H9 (cell line): Measurements from ENCODE around the gene ADNP2. TPM values are rescaled to one million over a fixed set of nuclear protein-coding genes. Genes with fewer than 3 reads are reported as not detected.

Source experiments
- DNase-seq: peaks from one replicate; pipeline ENCODE4 v3.0.0-alpha.2; 2017
- H2AFZ ChIP-seq: one replicate; pipeline ENCODE4 v1.6.1; 2013; ENCODE audit warnings: mild to moderate bottlenecking, low read length, control low read depth, moderate library complexity
- H2AK5ac ChIP-seq: 2 replicates; pipeline ENCODE4 v1.6.1; 2013; ENCODE audit warnings: low read length, control low read depth, mixed read lengths; ENCODE audit not compliant: insufficient read length
- H2BK120ac ChIP-seq: one replicate; pipeline ENCODE4 v1.6.1; 2013; ENCODE audit warnings: low read depth, mild to moderate bottlenecking, low read length, control low read depth, inconsistent platforms; ENCODE audit not compliant: poor library complexity, severe bottlenecking
- H2BK12ac ChIP-seq: 2 replicates; pipeline ENCODE4 v1.6.1; 2013; ENCODE audit warnings: low read length, control low read depth, mixed read lengths, low read depth; ENCODE audit not compliant: insufficient read length
- H2BK15ac ChIP-seq: 2 replicates; pipeline ENCODE4 v1.6.1; 2013; ENCODE audit warnings: low read depth, low read length, control low read depth
- H2BK20ac ChIP-seq: one replicate; pipeline ENCODE4 v1.6.1; 2013; ENCODE audit warnings: low read depth, mild to moderate bottlenecking, low read length, control low read depth, inconsistent platforms; ENCODE audit not compliant: poor library complexity, severe bottlenecking
- H2BK5ac ChIP-seq: 2 replicates; pipeline ENCODE4 v1.6.1; 2013; ENCODE audit warnings: low read length, control low read depth, mixed read lengths; ENCODE audit not compliant: insufficient read length
- H3K14ac ChIP-seq: 2 replicates; pipeline ENCODE4 v1.6.1; 2013; ENCODE audit warnings: low read length, control low read depth; ENCODE audit not compliant: insufficient read depth
- H3K18ac ChIP-seq: 2 replicates; pipeline ENCODE4 v1.6.1; 2013; ENCODE audit warnings: low read depth, mild to moderate bottlenecking, mixed read lengths, low read length, control low read depth; ENCODE audit not compliant: insufficient read length
- H3K23ac ChIP-seq: 2 replicates; pipeline ENCODE4 v1.6.1; 2013; ENCODE audit warnings: low read length, control low read depth, mixed read lengths, low read depth; ENCODE audit not compliant: insufficient read length
- H3K23me2 ChIP-seq: 2 replicates; pipeline ENCODE4 v1.6.1; 2013; ENCODE audit warnings: low read depth, mild to moderate bottlenecking, mixed read lengths, low read length, control low read depth; ENCODE audit not compliant: insufficient read length, poor library complexity, severe bottlenecking
- H3K27ac ChIP-seq: 2 replicates; pipeline ENCODE4 v1.5.1; 2013; ENCODE audit warnings: low read length, control low read depth, mixed read lengths, low read depth; ENCODE audit not compliant: insufficient read length
- H3K27me3 ChIP-seq: 2 replicates; pipeline ENCODE4 v1.6.1; 2013; ENCODE audit warnings: low read length, control low read depth, inconsistent platforms; ENCODE audit not compliant: insufficient read depth
- H3K4ac ChIP-seq: 2 replicates; pipeline ENCODE4 v1.6.1; 2013; ENCODE audit warnings: low read depth, mild to moderate bottlenecking, control low read depth, inconsistent platforms, low read length, moderate library complexity
- H3K4me1 ChIP-seq: 2 replicates; pipeline ENCODE4 v1.6.1; 2013; ENCODE audit warnings: low read length, control low read depth, inconsistent platforms; ENCODE audit not compliant: insufficient read depth
- H3K4me2 ChIP-seq: 2 replicates; pipeline ENCODE4 v1.6.1; 2013; ENCODE audit warnings: low read length, control low read depth, mixed read lengths; ENCODE audit not compliant: insufficient read length, insufficient read depth
- H3K56ac ChIP-seq: 2 replicates; pipeline ENCODE4 v1.6.1; 2013; ENCODE audit warnings: low read depth, mild to moderate bottlenecking, mixed read lengths, low read length, control low read depth; ENCODE audit not compliant: insufficient read length
- H3K79me1 ChIP-seq: 2 replicates; pipeline ENCODE4 v1.6.1; 2013; ENCODE audit warnings: low read depth, mild to moderate bottlenecking, moderate library complexity, low read length, control low read depth, inconsistent platforms; ENCODE audit not compliant: insufficient read depth, poor library complexity, severe bottlenecking
- H3K79me2 ChIP-seq: 2 replicates; pipeline ENCODE4 v1.6.1; 2013; ENCODE audit warnings: low read length, control low read depth, inconsistent platforms; ENCODE audit not compliant: insufficient read depth
- H3K9ac ChIP-seq: 2 replicates; pipeline ENCODE4 v1.6.1; 2013; ENCODE audit warnings: low read length, control low read depth, mixed read lengths; ENCODE audit not compliant: insufficient read length; ENCODE audit errors: extremely low read depth
- H3K9me3 ChIP-seq: one replicate; pipeline ENCODE4 v1.6.1; 2013; ENCODE audit warnings: low read depth, low read length, inconsistent platforms; ENCODE audit not compliant: control insufficient read depth
- H3T11ph ChIP-seq: one replicate; pipeline ENCODE4 v1.6.1; 2013; ENCODE audit warnings: mild to moderate bottlenecking, low read length, control low read depth, inconsistent platforms
- H4K20me1 ChIP-seq: one replicate; pipeline ENCODE4 v1.6.1; 2013; ENCODE audit not compliant: control insufficient read depth, insufficient read length, insufficient read depth
- H4K5ac ChIP-seq: 2 replicates; pipeline ENCODE4 v1.6.1; 2013; ENCODE audit warnings: low read depth, mild to moderate bottlenecking, mixed read lengths, low read length, control low read depth; ENCODE audit not compliant: insufficient read length
- H4K8ac ChIP-seq: replicated peaks from 2 replicates; pipeline ENCODE4 v1.6.1; 2013; ENCODE audit warnings: low read length, control low read depth, mixed read lengths, low read depth; ENCODE audit not compliant: insufficient read length
- H4K91ac ChIP-seq: 2 replicates; pipeline ENCODE4 v1.6.1; 2013; ENCODE audit warnings: low read depth, mild to moderate bottlenecking, moderate library complexity, mixed read lengths, low read length, control low read depth; ENCODE audit not compliant: insufficient read length
- H3K27ac Mint-ChIP-seq, 3 experiments: 2 replicates in 2 of 3; 3 replicates in 1 of 3; pipeline ENCODE4 v1.8.0; 2020 to 2021; ENCODE audit warnings: mixed read lengths in 3 of 3, mild to moderate bottlenecking in 1 of 3, moderate library complexity in 1 of 3
- H3K27me3 Mint-ChIP-seq: 2 replicates; pipeline ENCODE4 v1.8.0; 2021; ENCODE audit warnings: low read depth, mild to moderate bottlenecking, moderate library complexity, mixed read lengths
- H3K36me3 Mint-ChIP-seq, 3 experiments: 2 replicates in 2 of 3; 3 replicates in 1 of 3; pipeline ENCODE4 v1.8.0; 2020 to 2021; ENCODE audit warnings: low read depth in 3 of 3, mixed read lengths in 3 of 3; ENCODE audit not compliant: insufficient read depth in 1 of 3
- H3K4me1 Mint-ChIP-seq, 2 experiments: 2 replicates each; pipeline ENCODE4 v1.8.0; 2020; ENCODE audit warnings: mixed read lengths in 2 of 2
- H3K4me3 Mint-ChIP-seq, 2 experiments: 2 replicates in 1 of 2; 3 replicates in 1 of 2; pipeline ENCODE4 v1.8.0; 2020 to 2021; ENCODE audit warnings: mild to moderate bottlenecking in 2 of 2, mixed read lengths in 2 of 2, moderate library complexity in 1 of 2
- H3K9me3 Mint-ChIP-seq, 2 experiments: 2 replicates in 1 of 2; 3 replicates in 1 of 2; pipeline ENCODE4 v1.8.0; 2020; ENCODE audit warnings: mild to moderate bottlenecking in 2 of 2, mixed read lengths in 2 of 2, moderate library complexity in 1 of 2
- WGBS: extraction: QIAGEN DNeasy Blood & Tissue Kit; methylation state at CpG from one replicate; pipeline ENCODE4 v1.1.7; 2013; ENCODE audit warnings: missing lambda C conversion rate, low lambda C conversion rate, mixed read lengths; ENCODE audit not compliant: insufficient read length; ENCODE audit errors: extremely low coverage; 5-methylcytosine and 5-hydroxymethylcytosine counted together
- total RNA-seq: library from RNA; stranded (reverse); gene quantifications from 2 replicates; pipeline ENCODE4 v1.2.1, GENCODE V29; 2021
- TF ChIP-seq, protein P1 (sequence below): fragments of 200-600 bp; sonication (generic); conservative IDR thresholded peaks from 3 replicates; pipeline ENCODE4 v1.8.0; 2021; ENCODE audit warnings: antibody characterized with exemption, mild to moderate bottlenecking

The ADNP2 gene
- total RNA-seq, 1 experiment from 2014 or later, result 53.5 TPM

DNA sequence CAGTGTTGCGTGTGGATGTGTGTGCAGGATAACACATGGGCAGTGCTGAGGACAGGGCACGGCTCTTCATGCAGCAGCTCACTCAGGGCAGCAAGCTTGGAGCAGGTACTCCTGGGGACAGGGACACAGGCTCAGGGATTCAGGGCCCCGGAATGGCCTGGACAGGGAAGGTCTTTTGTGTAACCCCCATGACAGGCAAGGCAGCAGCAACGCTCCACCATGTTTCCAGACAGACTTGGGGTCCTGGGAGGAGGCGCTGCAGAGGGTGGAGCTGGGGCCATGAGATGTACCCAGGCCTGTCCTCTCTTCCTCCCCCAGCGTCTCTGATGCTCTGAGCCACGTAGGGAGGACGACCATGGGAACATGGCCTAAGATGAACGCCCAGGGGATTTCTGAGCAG lies 58.3 kb downstream of the ADNP2 start:
- H2BK20ac ChIP-seq, result no peak overlapping the region
- H3K36me3 Mint-ChIP-seq, result peaks cover 23 to 31% (median 25%) of the 10 kb centered on the region in 3 experiments
- no peak overlapping the region for H3K18ac ChIP-seq
- H3K27ac ChIP-seq, result no peak overlapping the region
- H3K4me1 ChIP-seq, result no peaks in the 10 kb centered on the region
- peaks cover 22 to 31% of the 10 kb centered on the region in 2 experiments for H3K9me3 Mint-ChIP-seq
- H2AFZ ChIP-seq, result no peak overlapping the region
- no peak overlapping the region for H3K4me2 ChIP-seq
- no peak overlapping the region for H3K14ac ChIP-seq
- no peak overlapping the region for H3K9ac ChIP-seq
- no CpG with 5 or more reads among the region's 9 CpGs for WGBS
- DNase-seq, result no peak
- H4K8ac ChIP-seq, result no peak overlapping the region
- H3K23ac ChIP-seq, result no peak overlapping the region
- no peak overlapping the region for H4K91ac ChIP-seq
- no peaks in the 10 kb centered on the region for H3K27me3 ChIP-seq
- H3K56ac ChIP-seq, result no peak overlapping the region
- no peak overlapping the region for H2BK12ac ChIP-seq
- peaks cover 13% of the 10 kb centered on the region for H3K27me3 Mint-ChIP-seq
- TF ChIP-seq, protein P1, sequence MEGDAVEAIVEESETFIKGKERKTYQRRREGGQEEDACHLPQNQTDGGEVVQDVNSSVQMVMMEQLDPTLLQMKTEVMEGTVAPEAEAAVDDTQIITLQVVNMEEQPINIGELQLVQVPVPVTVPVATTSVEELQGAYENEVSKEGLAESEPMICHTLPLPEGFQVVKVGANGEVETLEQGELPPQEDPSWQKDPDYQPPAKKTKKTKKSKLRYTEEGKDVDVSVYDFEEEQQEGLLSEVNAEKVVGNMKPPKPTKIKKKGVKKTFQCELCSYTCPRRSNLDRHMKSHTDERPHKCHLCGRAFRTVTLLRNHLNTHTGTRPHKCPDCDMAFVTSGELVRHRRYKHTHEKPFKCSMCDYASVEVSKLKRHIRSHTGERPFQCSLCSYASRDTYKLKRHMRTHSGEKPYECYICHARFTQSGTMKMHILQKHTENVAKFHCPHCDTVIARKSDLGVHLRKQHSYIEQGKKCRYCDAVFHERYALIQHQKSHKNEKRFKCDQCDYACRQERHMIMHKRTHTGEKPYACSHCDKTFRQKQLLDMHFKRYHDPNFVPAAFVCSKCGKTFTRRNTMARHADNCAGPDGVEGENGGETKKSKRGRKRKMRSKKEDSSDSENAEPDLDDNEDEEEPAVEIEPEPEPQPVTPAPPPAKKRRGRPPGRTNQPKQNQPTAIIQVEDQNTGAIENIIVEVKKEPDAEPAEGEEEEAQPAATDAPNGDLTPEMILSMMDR, result no peak
- no peak overlapping the region for H3T11ph ChIP-seq
- H3K79me2 ChIP-seq, result no peaks in the 10 kb centered on the region
- peaks cover 3 to 5% of the 10 kb centered on the region in 2 experiments; a peak in 3 of 4 replicates for H3K4me1 Mint-ChIP-seq
- H2BK15ac ChIP-seq, result no peak overlapping the region
- no peak overlapping the region for H3K4me3 Mint-ChIP-seq
- H3K23me2 ChIP-seq, result no peaks in the 10 kb centered on the region
- no peak overlapping the region for H4K5ac ChIP-seq
- no peaks in the 10 kb centered on the region for H3K9me3 ChIP-seq
- H3K27ac Mint-ChIP-seq, result no peak overlapping the region
- H2BK5ac ChIP-seq, result no peak overlapping the region
- H2AK5ac ChIP-seq, result no peak overlapping the region
- no peaks in the 10 kb centered on the region for H3K79me1 ChIP-seq
- no peaks in the 10 kb centered on the region for H4K20me1 ChIP-seq
- no peak overlapping the region; the same call in 1 of the 2 replicates for H3K4ac ChIP-seq
- H2BK120ac ChIP-seq, result no peak overlapping the region
